Keratinocyte (primary cell): ENCODE results near the gene MXI1. TPM values are rescaled to one million over a fixed set of nuclear protein-coding genes. Genes with fewer than 3 reads are reported as not detected.

Experiments
- DNase-seq: peaks from one replicate; pipeline ENCODE4 v3.0.0-alpha.2; 2011; ENCODE audit warnings: low read depth, missing footprints, low spot score
- FAIRE-seq: peaks from 2 replicates; lab custom pipeline; 2011; peaks lifted over from hg19 to GRCh38; lab: Jason Lieb, UNC
- H2AFZ ChIP-seq: 2 replicates; pipeline ENCODE4 v1.6.0; 2012; ENCODE audit warnings: low read length, control low read depth, inconsistent platforms; ENCODE audit not compliant: control insufficient read depth
- H3K27ac ChIP-seq: 2 replicates; pipeline ENCODE4 v1.5.1; 2011; ENCODE audit warnings: low read length; ENCODE audit not compliant: control insufficient read depth, insufficient read depth
- H3K27me3 ChIP-seq: 3 replicates; pipeline ENCODE4 v1.6.0; 2011; ENCODE audit warnings: low read length; ENCODE audit not compliant: control insufficient read depth, insufficient read depth; ENCODE audit errors: extremely low read depth
- H3K36me3 ChIP-seq, 2 experiments: 2 replicates in 1 of 2; 3 replicates in 1 of 2; pipeline ENCODE4 v1.5.1; 2011; ENCODE audit warnings: low read length in 2 of 2, mild to moderate bottlenecking in 1 of 2; ENCODE audit not compliant: control insufficient read depth in 2 of 2, insufficient read depth in 2 of 2; ENCODE audit errors: extremely low read depth in 1 of 2
- H3K4me1 ChIP-seq: 3 replicates; pipeline ENCODE4 v1.5.1; 2011; ENCODE audit warnings: low read length; ENCODE audit not compliant: control insufficient read depth, insufficient read depth; ENCODE audit errors: extremely low read depth
- H3K4me2 ChIP-seq: 3 replicates; pipeline ENCODE4 v1.6.0; 2011; ENCODE audit warnings: low read depth, low read length; ENCODE audit not compliant: control insufficient read depth, insufficient read depth; ENCODE audit errors: extremely low read depth
- H3K4me3 ChIP-seq, 3 experiments: fragments of 200-600 bp in 1 of 3; sonication (generic) in 1 of 3; 2 replicates in 2 of 3; 3 replicates in 1 of 3; pipeline ENCODE4 v1.5.1; 2011 to 2016; ENCODE audit warnings: low read length in 3 of 3, mild to moderate bottlenecking in 3 of 3, control low read depth in 2 of 3, inconsistent platforms in 1 of 3, low read depth in 1 of 3, mixed read lengths in 1 of 3, mixed run types in 1 of 3, moderate library complexity in 1 of 3; ENCODE audit not compliant: control insufficient read depth in 2 of 3, insufficient read depth in 2 of 3; ENCODE audit errors: extremely low read depth in 1 of 3
- H3K79me2 ChIP-seq: 2 replicates; pipeline ENCODE4 v1.6.0; 2012; ENCODE audit warnings: low read length; ENCODE audit not compliant: control insufficient read depth, insufficient read depth
- H3K9ac ChIP-seq: 3 replicates; pipeline ENCODE4 v1.6.0; 2011; ENCODE audit warnings: low read length; ENCODE audit not compliant: control insufficient read depth, insufficient read depth; ENCODE audit errors: extremely low read depth
- H3K9me1 ChIP-seq: 3 replicates; pipeline ENCODE4 v1.6.0; 2011; ENCODE audit warnings: low read length; ENCODE audit not compliant: control insufficient read depth, insufficient read depth; ENCODE audit errors: extremely low read depth
- H3K9me3 ChIP-seq: 2 replicates; pipeline ENCODE4 v1.5.1; 2012; ENCODE audit warnings: low read depth, low read length; ENCODE audit not compliant: control insufficient read depth
- H4K20me1 ChIP-seq: 3 replicates; pipeline ENCODE4 v1.6.0; 2011; ENCODE audit warnings: low read length; ENCODE audit not compliant: control insufficient read depth, insufficient read depth; ENCODE audit errors: extremely low read depth
- CTCF ChIP-seq, 3 experiments: IDR thresholded peaks in 1 of 3; conservative IDR thresholded peaks in 1 of 3; optimal IDR thresholded peaks in 1 of 3; 2 replicates in 2 of 3; 3 replicates in 1 of 3; pipeline versions ENCODE3 to v1.5.1; 2011; ENCODE audit warnings: low read length in 3 of 3, mild to moderate bottlenecking in 3 of 3, moderate library complexity in 2 of 3, control low read depth in 1 of 3, inconsistent platforms in 1 of 3; ENCODE audit not compliant: insufficient read depth in 2 of 3; ENCODE audit errors: extremely low read depth in 1 of 3
- EZH2 ChIP-seq: IDR thresholded peaks from one replicate; pipeline ENCODE4 v1.6.1; 2012; ENCODE audit warnings: inconsistent platforms, mild to moderate bottlenecking, low read length, moderate library complexity
- dilution Hi-C: fragments of 300-500 bp; cut with MboI; formaldehyde crosslinking; loops from one replicate; pipeline ENCODE4 v1.7.0; 2020; ENCODE audit warnings: low sequenced_read_pairs; ENCODE audit not compliant: extremely low pct_ligation_motif_present
- polyA plus RNA-seq, 5 experiments: library from polyadenylated mRNA; depleted of rRNA in 3 of 5; stranded (reverse) in 3 of 5; stranded (forward) in 1 of 5; unstranded in 1 of 5; fragments of >200 nt; gene quantifications; 1 replicate in 1 of 5; 2 replicates in 3 of 5; 3 replicates in 1 of 5; pipeline versions ENCODE4 v1.2.1 to v1.2.3, GENCODE V29; 2011 to 2012; ENCODE audit warnings: missing spikeins in 2 of 5, low read depth in 1 of 5, low replicate concordance in 1 of 5

MXI1 gene
- polyA plus RNA-seq, 1 donor (not counting 4 experiments of a cell fraction or from before 2014, with no cell fraction given): 17.8 TPM

- FAIRE-seq: no peak
- Histone ChIP-seq H3K9me1 (no peaks in the 10 kb centered on the region), H3K27me3 (no peaks in the 10 kb centered on the region), H3K4me3 (no peak overlapping the region), H3K4me2 (no peak overlapping the region), H4K20me1 (no peaks in the 10 kb centered on the region), H3K9ac (no peak overlapping the region), H2AFZ (no peak overlapping the region), H3K27ac (no peak overlapping the region), H3K36me3 (peaks cover 0 to 2% of the 10 kb centered on the region in 2 experiments), H3K79me2 (no peaks in the 10 kb centered on the region), H3K9me3 (no peaks in the 10 kb centered on the region), H3K4me1 (no peaks in the 10 kb centered on the region)
- DNase-seq: no peak
- dilution Hi-C loops: loop anchor here (25.0 kb wide), 1 partner anchor 150 kb away; no protein-coding TSS in a partner anchor
- no peak for TF ChIP-seq CTCF (optimal IDR thresholded peaks at IDR 0.05 in 1 of 3, IDR thresholded peaks at IDR 0.05 in 1 of 3, conservative IDR thresholded peaks at IDR 0.05 in 1 of 3; ENCODE audit: extremely low read depth in 1 of 3, insufficient read depth in 2 of 3, low read length in 3 of 3)
- TF ChIP-seq EZH2: no peak
These were observed 79.4 kb downstream of the MXI1 start for GRCh38 chr10:110286841-110287240.

GRCh38 chr10:110296966-110297365 is 89.6 kb downstream of the MXI1 start:
- no peaks in the 10 kb centered on the region for H3K9me1 ChIP-seq
- no peak overlapping the region for H3K4me2 ChIP-seq
- no peaks in the 10 kb centered on the region for H3K9me3 ChIP-seq
- no peak overlapping the region for H3K4me3 ChIP-seq
- H3K27me3 ChIP-seq: no peaks in the 10 kb centered on the region
- TF ChIP-seq CTCF (optimal IDR thresholded peaks at IDR 0.05 in 1 of 3, IDR thresholded peaks at IDR 0.05 in 1 of 3, conservative IDR thresholded peaks at IDR 0.05 in 1 of 3; ENCODE audit: extremely low read depth in 1 of 3, insufficient read depth in 2 of 3, low read length in 3 of 3) (no peak), EZH2 (no peak)
- H2AFZ ChIP-seq: no peak overlapping the region
- H3K79me2 ChIP-seq: peaks cover 36% of the 10 kb centered on the region
- FAIRE-seq (no peak), DNase-seq (no peak)
- H3K27ac ChIP-seq: no peak overlapping the region
- dilution Hi-C loops: loop anchor here (25.0 kb wide), 1 partner anchor 160 kb away; no protein-coding TSS in a partner anchor
- H3K4me1 ChIP-seq: peaks cover 3% of the 10 kb centered on the region
- peaks cover 4% of the 10 kb centered on the region for H4K20me1 ChIP-seq
- H3K36me3 ChIP-seq: peaks cover 20 to 53% of the 10 kb centered on the region in 2 experiments
- H3K9ac ChIP-seq: no peak overlapping the region
